MM.1S (cell line): ENCODE results near the gene MRPS7.

Experiments used
- DNase-seq: peaks from one replicate; pipeline ENCODE4 v3.0.0-alpha.2; 2015
- H2AFZ ChIP-seq: fragments of 300-600 bp; sonication (generic); 2 replicates; pipeline ENCODE4 v1.6.0; 2016; ENCODE audit warnings: antibody characterized with exemption, low read length
- H3F3A ChIP-seq: fragments of 300-600 bp; sonication (generic); 2 replicates; pipeline ENCODE4 v1.6.1; 2016; ENCODE audit warnings: mild to moderate bottlenecking, antibody characterized with exemption, low read length, moderate library complexity, mixed read lengths; ENCODE audit not compliant: insufficient read depth
- H3K27ac ChIP-seq: fragments of 300-600 bp; sonication (generic); 2 replicates; pipeline ENCODE4 v1.5.1; 2016; ENCODE audit warnings: mild to moderate bottlenecking, low read length
- H3K27me3 ChIP-seq: fragments of 300-600 bp; sonication (generic); replicated peaks from 2 replicates; pipeline ENCODE4 v1.6.0; 2016; ENCODE audit warnings: low read length; ENCODE audit not compliant: insufficient read depth
- H3K36me3 ChIP-seq: fragments of 300-600 bp; sonication (generic); replicated peaks from 2 replicates; pipeline ENCODE4 v1.6.1; 2016; ENCODE audit warnings: mild to moderate bottlenecking, low read length, mixed read lengths; ENCODE audit not compliant: insufficient read depth
- H3K4me1 ChIP-seq: fragments of 300-600 bp; sonication (generic); 2 replicates; pipeline ENCODE4 v1.6.1; 2016; ENCODE audit warnings: low read length, mixed read lengths
- H3K4me2 ChIP-seq: fragments of 300-600 bp; sonication (generic); 2 replicates; pipeline ENCODE4 v1.6.0; 2016; ENCODE audit warnings: low read depth, low read length
- H3K4me3 ChIP-seq: fragments of 300-600 bp; sonication (generic); 2 replicates; pipeline ENCODE4 v1.5.1; 2016; ENCODE audit warnings: low read length, mixed read lengths
- H3K79me2 ChIP-seq: fragments of 300-600 bp; sonication (generic); 2 replicates; pipeline ENCODE4 v1.6.1; 2016; ENCODE audit warnings: mixed run types, low read length, mixed read lengths
- H3K9ac ChIP-seq: fragments of 300-600 bp; sonication (generic); 2 replicates; pipeline ENCODE4 v1.6.1; 2016; ENCODE audit warnings: low read length, mixed read lengths
- H3K9me2 ChIP-seq: fragments of 300-600 bp; sonication (generic); replicated peaks from 2 replicates; pipeline ENCODE4 v1.6.1; 2016; ENCODE audit warnings: mild to moderate bottlenecking, low read length, mixed read lengths; ENCODE audit not compliant: insufficient read depth
- H3K9me3 ChIP-seq: fragments of 300-600 bp; sonication (generic); replicated peaks from 2 replicates; pipeline ENCODE4 v1.6.1; 2016; ENCODE audit warnings: mild to moderate bottlenecking, low read length, mixed read lengths; ENCODE audit not compliant: insufficient read depth
- H4K20me1 ChIP-seq: fragments of 300-600 bp; sonication (generic); 2 replicates; pipeline ENCODE4 v1.6.1; 2016; ENCODE audit warnings: mild to moderate bottlenecking, low read length, moderate library complexity, mixed read lengths; ENCODE audit not compliant: insufficient read depth
- CTCF ChIP-seq: fragments of 300-600 bp; sonication (generic); IDR thresholded peaks from 2 replicates; pipeline ENCODE4 v1.5.1; 2016; ENCODE audit warnings: antibody characterized with exemption, low read length, mixed read lengths
- EZH2 ChIP-seq: fragments of 300-600 bp; sonication (generic); optimal IDR thresholded peaks from 2 replicates; pipeline ENCODE3; 2017; ENCODE audit warnings: low read depth, mild to moderate bottlenecking, antibody characterized with exemption, low read length, mixed read lengths
- EZH2phosphoT487 ChIP-seq: fragments of 300-600 bp; sonication (generic); IDR thresholded peaks from 2 replicates; pipeline ENCODE4 v1.6.1; 2018; ENCODE audit warnings: antibody characterized with exemption, low read length

The MRPS7 gene

GRCh38 chr17:75313941-75314551, 52.4 kb downstream of the MRPS7 start:
- Histone ChIP-seq H3K4me3 (no peak overlapping the region), H4K20me1 (no peaks in the 10 kb centered on the region), H3K9ac (no peak overlapping the region), H3K36me3 (no peaks in the 10 kb centered on the region), H3K9me3 (no peaks in the 10 kb centered on the region), H3K4me1 (no peaks in the 10 kb centered on the region), H3K4me2 (no peak overlapping the region), H3K27me3 (no peaks in the 10 kb centered on the region), H3K79me2 (no peaks in the 10 kb centered on the region), H3K27ac (no peak overlapping the region), H2AFZ (no peak overlapping the region), H3F3A (no peaks in the 10 kb centered on the region), H3K9me2 (no peaks in the 10 kb centered on the region)
- TF ChIP-seq EZH2phosphoT487 (no peak), EZH2 (no peak), CTCF (no peak)
- DNase-seq = no peak

GRCh38 chr17:75315541-75316243, 54.0 kb downstream of the MRPS7 start:
- H3K27ac ChIP-seq = no peak overlapping the region
- H3K79me2 ChIP-seq = no peaks in the 10 kb centered on the region
- H2AFZ ChIP-seq = no peak overlapping the region
- H3K4me3 ChIP-seq = no peak overlapping the region
- TF ChIP-seq CTCF = no peak
- TF ChIP-seq EZH2phosphoT487 = no peak
- TF ChIP-seq EZH2 = no peak
- H3K27me3 ChIP-seq = no peaks in the 10 kb centered on the region
- no peak for DNase-seq
- no peaks in the 10 kb centered on the region for H3K9me3 ChIP-seq
- no peaks in the 10 kb centered on the region for H4K20me1 ChIP-seq
- H3K9ac ChIP-seq = no peak overlapping the region
- H3F3A ChIP-seq = no peaks in the 10 kb centered on the region
- no peak overlapping the region for H3K4me2 ChIP-seq
- H3K4me1 ChIP-seq = no peaks in the 10 kb centered on the region
- 0 out of 2 replicates have a peak, but pooled peaks cover 2% of the 10 kb centered on the region for H3K36me3 ChIP-seq
- H3K9me2 ChIP-seq = no peaks in the 10 kb centered on the region
